Activated T-cell treated with anti-CD3 and anti-CD28 coated beads, Interleukin-2, amount 50 U/mL, for 72 hours (primary cell): ENCODE results near the gene FNDC7. TPM values are rescaled to one million over a fixed set of nuclear protein-coding genes. Genes with fewer than 3 reads are reported as not detected.
"Not testable (repeated sequence)": the region's sequence is repeated elsewhere in the genome, so short reads cannot be mapped to it uniquely, and the experiment has no call there.

Experiments
- ATAC-seq, 2 donors: fragments of 150-1000 bp; cut with Tn5 transposase; replicated peaks in 1 of 2; 2 replicates each; pipeline ENCODE4 v1.10.0; 2021; ENCODE audit warnings: moderate library complexity in 2 of 2, mild to moderate bottlenecking in 1 of 2
- DNase-seq, 2 donors: peaks; one replicate each; pipeline ENCODE4 v3.0.0; 2021 to 2022; ENCODE audit warnings: mixed read lengths in 1 of 2
- H3K27ac Mint-ChIP-seq: one replicate; pipeline ENCODE4 v1.8.0; 2022; ENCODE audit warnings: mild to moderate bottlenecking, moderate library complexity, mixed read lengths
- H3K27me3 Mint-ChIP-seq: one replicate; pipeline ENCODE4 v1.8.0; 2022; ENCODE audit warnings: low read depth, mixed read lengths
- H3K36me3 Mint-ChIP-seq, 2 donors: one replicate each; pipeline ENCODE4 v1.8.0; 2022; ENCODE audit warnings: mixed read lengths in 2 of 2, mild to moderate bottlenecking in 1 of 2; ENCODE audit not compliant: insufficient read depth in 2 of 2
- H3K4me1 Mint-ChIP-seq: one replicate; pipeline ENCODE4 v1.8.0; 2022; ENCODE audit warnings: low read depth, mixed read lengths
- H3K4me3 Mint-ChIP-seq, 2 donors: one replicate each; pipeline ENCODE4 v1.8.0; 2022; ENCODE audit warnings: mild to moderate bottlenecking in 2 of 2, mixed read lengths in 2 of 2, moderate library complexity in 2 of 2
- H3K9me3 Mint-ChIP-seq, 2 donors: one replicate each; pipeline ENCODE4 v1.8.0; 2022; ENCODE audit warnings: mixed read lengths in 2 of 2
- total RNA-seq, 2 donors: library from RNA; stranded (reverse); gene quantifications; one replicate each; pipeline ENCODE4 v1.2.3, GENCODE V29; 2022

FNDC7 gene
- total RNA-seq, 2 donors from 2014 or later, result 0.14 to 0.26 TPM

DNA sequence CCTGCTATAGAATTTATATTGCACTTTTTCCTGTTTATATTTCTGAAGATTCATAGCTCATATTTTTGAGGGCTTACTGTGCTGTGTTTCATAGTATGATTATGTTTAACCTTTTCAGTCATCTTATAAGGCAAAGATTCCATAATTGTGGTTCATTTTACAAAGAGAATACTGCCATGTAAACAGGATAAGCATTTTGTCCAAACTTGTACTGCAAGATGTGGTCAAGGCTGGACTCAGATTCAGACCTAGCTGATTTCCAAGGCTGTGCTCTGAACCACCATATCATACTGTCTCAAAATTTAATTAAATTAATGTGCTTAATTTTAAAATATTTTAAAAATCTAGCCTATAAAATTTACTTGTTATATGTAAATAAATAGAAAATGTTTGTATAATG lies 65.1 kb downstream of the FNDC7 start:
- H3K4me3 Mint-ChIP-seq, result no peak overlapping the region
- peaks cover 0 to 8% of the 10 kb centered on the region in 2 donors for H3K36me3 Mint-ChIP-seq
- no peaks in the 10 kb centered on the region for H3K27me3 Mint-ChIP-seq
- H3K4me1 Mint-ChIP-seq, result no peaks in the 10 kb centered on the region
- no peaks in the 10 kb centered on the region for H3K9me3 Mint-ChIP-seq
- DNase-seq, result no peak
- H3K27ac Mint-ChIP-seq, result no peak overlapping the region
- ATAC-seq, result no peak

DNA sequence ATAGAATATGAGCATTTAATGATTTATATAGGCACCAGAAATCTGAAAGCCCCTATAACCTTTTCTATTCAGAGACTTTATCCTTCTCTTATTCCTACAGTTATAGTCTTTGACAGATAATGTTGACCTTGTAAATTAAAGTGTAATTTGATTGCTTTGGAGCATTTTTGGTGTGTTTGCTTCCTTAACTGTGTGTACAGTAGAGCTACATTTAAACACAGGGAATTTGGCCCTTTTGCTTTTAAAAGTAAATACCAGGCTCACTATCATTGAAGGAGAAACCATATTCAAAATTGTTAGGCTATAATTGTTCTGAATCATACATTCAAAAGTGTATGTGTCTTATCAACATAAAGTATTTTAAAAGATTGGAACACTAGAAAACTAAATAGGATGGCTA lies 66.7 kb downstream of the FNDC7 start:
- Mint-ChIP-seq H3K4me1 (no peaks in the 10 kb centered on the region), H3K36me3 (peaks cover 5 to 23% of the 10 kb centered on the region in 2 donors), H3K27me3 (no peaks in the 10 kb centered on the region), H3K4me3 (no peak overlapping the region), H3K27ac (no peak overlapping the region), H3K9me3 (peaks cover 1 to 2% of the 10 kb centered on the region in 2 donors)
- no peak for ATAC-seq
- no peak for DNase-seq

DNA sequence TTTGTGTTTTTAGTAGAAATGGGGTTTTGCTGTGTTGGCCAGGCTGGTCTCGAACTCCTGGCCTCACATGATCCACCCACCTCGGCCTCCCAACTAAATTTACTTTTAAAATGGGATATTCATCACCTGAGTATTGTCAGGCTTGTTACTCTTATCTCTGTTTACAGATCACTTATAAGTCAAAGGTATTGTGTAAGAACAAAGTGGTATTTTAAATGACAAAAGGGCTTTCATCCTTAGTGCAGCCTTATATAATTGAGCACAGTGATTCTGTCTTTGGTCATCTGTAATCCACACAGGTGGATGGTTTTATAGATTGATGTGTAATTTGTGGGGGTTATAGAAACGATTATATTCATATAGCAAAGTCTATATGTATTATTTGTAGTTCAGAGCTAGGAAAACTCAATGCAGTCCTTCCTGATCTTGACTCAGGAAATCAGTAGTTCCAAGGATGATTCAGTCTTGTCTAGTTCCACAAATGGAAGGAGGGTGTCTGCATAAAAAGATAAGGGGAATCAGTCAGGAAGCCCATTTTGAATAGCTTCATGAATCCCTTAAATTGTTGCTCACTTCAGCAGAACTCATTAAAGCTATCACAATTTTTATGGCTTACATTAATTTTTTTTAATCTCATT lies 68.3 kb downstream of the FNDC7 start:
- no peak overlapping the region for H3K4me3 Mint-ChIP-seq
- DNase-seq (no peak), ATAC-seq (no peak)
- no peak overlapping the region for H3K27ac Mint-ChIP-seq
- no peaks in the 10 kb centered on the region for H3K4me1 Mint-ChIP-seq
- H3K27me3 Mint-ChIP-seq, result no peaks in the 10 kb centered on the region
- H3K36me3 Mint-ChIP-seq, result peaks cover 20 to 33% of the 10 kb centered on the region in 2 donors
- H3K9me3 Mint-ChIP-seq, result peaks cover 10 to 11% of the 10 kb centered on the region in 2 donors

DNA sequence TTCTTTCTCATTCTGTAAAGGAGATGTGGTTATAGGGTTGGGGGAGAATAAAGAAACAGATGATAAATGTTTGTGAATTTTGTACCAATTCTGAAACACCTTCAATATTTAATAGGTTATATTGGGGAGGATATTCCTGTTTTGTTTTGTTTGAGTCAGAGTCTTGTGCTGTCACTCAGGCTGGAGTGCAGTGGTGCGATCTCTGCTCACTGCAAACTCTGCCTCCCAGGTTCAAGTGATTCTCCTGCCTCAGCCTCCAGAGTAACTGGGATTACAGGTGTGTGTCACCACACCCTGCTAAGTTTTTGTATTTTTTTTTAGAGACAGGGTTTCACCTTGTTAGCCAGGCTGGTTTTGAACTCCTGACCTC lies 68.9 kb downstream of the FNDC7 start:
- not testable (repeated sequence) for DNase-seq, H3K27me3 Mint-ChIP-seq, H3K27ac Mint-ChIP-seq, H3K4me1 Mint-ChIP-seq, H3K4me3 Mint-ChIP-seq, ATAC-seq
- Mint-ChIP-seq H3K36me3 (peaks cover 22 to 38% of the 10 kb centered on the region in 2 donors), H3K9me3 (peaks cover 11 to 12% of the 10 kb centered on the region in 2 donors)

DNA sequence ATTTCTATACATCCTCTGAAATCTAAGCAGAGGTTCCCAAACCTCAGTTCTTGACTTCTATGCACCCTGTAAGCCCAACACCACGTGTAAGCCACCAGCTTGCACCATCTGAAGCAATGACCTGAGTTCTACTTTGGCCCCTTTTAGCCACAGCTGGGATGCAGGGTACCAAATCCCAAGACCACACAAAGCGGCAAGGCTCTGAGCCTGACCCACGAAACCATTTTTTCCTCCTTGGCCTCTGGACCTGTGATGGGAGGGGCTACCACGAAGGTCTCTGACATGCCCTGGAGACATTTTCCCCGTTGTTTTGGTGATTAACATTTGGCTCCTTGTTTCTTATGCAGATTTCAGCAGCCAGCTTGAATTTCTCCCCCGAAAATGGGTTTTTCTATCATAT lies 72.6 kb downstream of the FNDC7 start:
- H3K9me3 Mint-ChIP-seq, result peaks cover 11 to 12% of the 10 kb centered on the region in 2 donors
- H3K27ac Mint-ChIP-seq, result no peak overlapping the region
- H3K27me3 Mint-ChIP-seq, result no peaks in the 10 kb centered on the region
- H3K36me3 Mint-ChIP-seq, result peaks cover 22 to 54% of the 10 kb centered on the region in 2 donors
- no peak for DNase-seq
- no peak for ATAC-seq
- H3K4me3 Mint-ChIP-seq, result no peak overlapping the region
- no peaks in the 10 kb centered on the region for H3K4me1 Mint-ChIP-seq

DNA sequence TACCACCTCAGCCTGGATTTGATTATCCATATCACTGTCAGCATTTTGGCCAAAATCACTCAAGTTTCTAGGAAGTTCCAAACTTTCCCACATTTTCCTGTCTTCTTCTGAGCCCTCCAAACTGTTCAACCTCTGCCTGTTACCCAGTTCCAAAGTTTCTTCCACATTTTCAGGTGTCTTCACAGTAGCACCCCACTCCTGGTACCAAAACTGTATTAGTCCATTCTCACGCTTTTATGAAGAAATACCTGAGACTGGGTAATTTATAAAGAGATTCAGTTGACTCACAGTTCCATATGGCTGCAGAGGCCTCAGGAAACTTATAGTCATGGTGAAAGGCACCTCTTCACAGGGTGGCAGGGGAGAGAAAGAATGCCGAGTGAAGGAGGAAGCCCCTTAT lies 73.2 kb downstream of the FNDC7 start:
- peaks cover 11 to 12% of the 10 kb centered on the region in 2 donors for H3K9me3 Mint-ChIP-seq
- H3K4me1 Mint-ChIP-seq, result no peaks in the 10 kb centered on the region
- H3K4me3 Mint-ChIP-seq, result no peak overlapping the region
- H3K27me3 Mint-ChIP-seq, result no peaks in the 10 kb centered on the region
- DNase-seq (no peak), ATAC-seq (no peak)
- H3K36me3 Mint-ChIP-seq, result peaks cover 22 to 58% of the 10 kb centered on the region in 2 donors
- no peak overlapping the region for H3K27ac Mint-ChIP-seq

DNA sequence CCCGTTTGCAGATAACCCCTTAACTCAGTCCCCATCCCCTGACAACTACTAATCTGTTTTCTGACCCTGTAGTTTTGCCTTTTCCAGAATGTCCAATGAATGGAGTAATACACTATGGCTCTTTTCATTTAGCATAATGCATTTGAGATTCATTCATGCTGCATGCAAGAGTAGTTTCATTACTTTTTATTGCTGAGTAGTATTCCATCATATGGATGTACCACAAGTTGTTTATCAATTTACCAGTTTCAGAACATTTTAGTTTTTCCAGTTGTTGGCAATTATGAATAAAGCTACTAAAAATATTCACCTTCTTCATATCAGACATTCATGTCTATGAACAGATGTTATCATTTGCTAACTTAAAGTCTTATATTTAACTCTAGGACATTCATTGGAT lies 79.1 kb downstream of the FNDC7 start:
- H3K4me1 Mint-ChIP-seq, result no peaks in the 10 kb centered on the region
- H3K9me3 Mint-ChIP-seq, result peaks cover 7 to 12% of the 10 kb centered on the region in 2 donors
- no peak overlapping the region for H3K4me3 Mint-ChIP-seq
- DNase-seq (no peak), ATAC-seq (no peak)
- peaks cover 11 to 49% of the 10 kb centered on the region in 2 donors for H3K36me3 Mint-ChIP-seq
- no peak overlapping the region for H3K27ac Mint-ChIP-seq
- H3K27me3 Mint-ChIP-seq, result no peaks in the 10 kb centered on the region

Other genes starting within 250 kb of the FNDC7 start
- gene EEIG2, start 152.8 kb upstream of the FNDC7 start, total RNA-seq, result 1 to 10 TPM; 8.9 to 9.9 TPM
- gene HENMT1, start 51.8 kb upstream of the FNDC7 start, total RNA-seq, result 10 to 100 TPM; 21.1 to 25.1 TPM
- gene PRPF38B, start 20.6 kb upstream of the FNDC7 start, total RNA-seq, result 10 to 100 TPM; 86.3 to 87.4 TPM
- 10 to 100 TPM; 45.0 to 45.5 TPM for gene STXBP3, start 33.8 kb downstream of the FNDC7 start, total RNA-seq
- gene AKNAD1, start 144.2 kb downstream of the FNDC7 start, total RNA-seq, result not detected
- gene GPSM2, start 164.1 kb downstream of the FNDC7 start, total RNA-seq, result 10 to 100 TPM; 15.1 to 16.7 TPM